ENCODE results near the gene SDF4. TPM values are rescaled to one million over a fixed set of nuclear protein-coding genes. Genes with fewer than 3 reads are reported as not detected.
"Not testable (repeated sequence)": the region's sequence is repeated elsewhere in the genome, so short reads cannot be mapped to it uniquely, and the experiment has no call there.

Gene SDF4
- total and polyA plus RNA-seq, 12 donors = 95.6 to 184 (median 123) TPM

DNA sequence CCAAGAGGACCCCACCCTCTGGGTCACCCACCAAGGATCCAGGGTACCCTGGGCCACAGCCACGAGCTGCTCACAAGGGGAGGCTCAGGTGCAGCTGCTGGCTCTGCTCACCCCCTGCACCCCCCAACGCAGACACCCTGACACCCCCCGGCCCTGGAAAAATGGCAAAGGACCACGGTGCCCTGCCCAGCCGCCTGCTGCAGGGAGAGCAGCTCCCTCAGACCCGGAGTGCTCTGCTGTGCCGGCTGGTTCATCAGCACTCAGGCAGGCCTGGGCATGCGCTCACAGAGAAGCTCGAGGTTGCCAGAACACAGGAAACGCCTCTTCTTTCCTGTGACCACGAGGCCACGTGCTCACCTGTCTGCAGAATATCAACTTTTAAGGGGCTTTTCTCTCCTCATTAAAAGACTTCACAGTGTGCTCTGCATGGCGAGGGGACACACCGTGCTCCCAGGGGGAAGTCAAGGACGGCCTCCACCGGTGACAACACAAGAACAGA, 19.0 kb upstream of the SDF4 start:
- no peak for DNase-seq
- Histone ChIP-seq H3K36me3 (peaks cover 0 to 42% (median 30%) of the 10 kb centered on the region in 9 donors), H3K9me3 (no peaks in the 10 kb centered on the region), H3K4me1 (peaks cover 0 to 5% (median 0%) of the 10 kb centered on the region in 9 donors), H3K4me3 (no peak overlapping the region), H3K27me3 (peaks cover 7 to 24% (median 20%) of the 10 kb centered on the region in 7 donors), H3K27ac (no peak overlapping the region)
- ATAC-seq = peak in 2 of 8 donors; percentile 20 to 21
- 78 to 83% methylated on average over 16 of the region's 16 CpGs for WGBS, 2 donors
- no peak for TF ChIP-seq CTCF (IDR thresholded peaks at IDR 0.05)
- intact Hi-C loops (cut with DNase I) = loop anchor here in 5 of 10 donors (2.0 to 5.0 kb wide), 3 partner anchors 128 to 134 kb away; partner anchors contain the start of gene C1orf159 (in 1 of the 5)

GRCh38 chr1:1248009-1248913, 16.5 kb upstream of the SDF4 start:
- ATAC-seq, H3K4me3 ChIP-seq, DNase-seq, H3K27ac ChIP-seq, H3K4me1 ChIP-seq, H3K9me3 ChIP-seq: not testable (repeated sequence)
- intact Hi-C loops (cut with DNase I) = loop anchor here in 3 of 10 donors (5.0 to 10.0 kb wide), 2 partner anchors 123 to 126 kb away; no protein-coding TSS in a partner anchor
- Histone ChIP-seq H3K27me3 (peaks cover 13 to 36% (median 27%) of the 10 kb centered on the region in 7 donors), H3K36me3 (peaks cover 0 to 17% (median 5%) of the 10 kb centered on the region in 9 donors)
- WGBS, 2 donors = 91 to 93% methylated on average over 21 of the region's 21 CpGs

- Histone ChIP-seq H3K9me3 (no peaks in the 10 kb centered on the region), H3K4me1 (peaks cover 0 to 5% (median 0%) of the 10 kb centered on the region in 9 donors), H3K4me3 (no peak overlapping the region), H3K27ac (no peak overlapping the region), H3K27me3 (peaks cover 13 to 36% (median 27%) of the 10 kb centered on the region in 7 donors), H3K36me3 (peaks cover 0 to 8% (median 0%) of the 10 kb centered on the region in 9 donors)
- ATAC-seq (peak in 1 of 8 donors; percentile 13), DNase-seq (no peak)
- WGBS, 2 donors = 63 to 67% methylated on average over 25 of the region's 25 CpGs
- intact Hi-C loops (cut with DNase I) = loop anchor here in 3 of 10 donors (5.0 to 10.0 kb wide), 2 partner anchors 123 to 125 kb away; no protein-coding TSS in a partner anchor
- no peak for TF ChIP-seq CTCF (IDR thresholded peaks at IDR 0.05)
Measured at GRCh38 chr1:1247341-1247913, 15.6 kb upstream of the SDF4 start.

GRCh38 chr1:1246577-1247340, 15.0 kb upstream of the SDF4 start, which contains the start of gene C1QTNF12:
C1QTNF12 (minus strand) TSS chr1:1246722; CDS start chr1:1246690, 32 bp downstream.
- intact Hi-C loops (cut with DNase I) = loop anchor here in 3 of 10 donors (5.0 to 10.0 kb wide), 2 partner anchors 122 to 124 kb away; no protein-coding TSS in a partner anchor
- 4 to 6% methylated on average over 56 to 74 of the region's 74 CpGs for WGBS, 2 donors
- H3K27me3 ChIP-seq = peaks cover 13 to 36% (median 28%) of the 10 kb centered on the region in 7 donors

More at GRCh38 chr1:1246577-1247340, 15.0 kb upstream of the SDF4 start, which contains the start of gene C1QTNF12:
- ATAC-seq = peak in 1 of 8 donors; percentile 14
- peak within 1 kb of the TSS in 1 of 10 donors; percentile 5 for H3K4me3 ChIP-seq
- H3K27ac ChIP-seq = no peak within 1 kb of the TSS
- DNase-seq = peak in 1 of 2 donors; percentile 9
- H3K9me3 ChIP-seq = no peaks in the 10 kb centered on the region
- peaks cover 0 to 5% (median 0%) of the 10 kb centered on the region in 9 donors for H3K4me1 ChIP-seq
- H3K36me3 ChIP-seq = peaks cover 0 to 2% (median 0%) of the 10 kb centered on the region in 9 donors
- TF ChIP-seq CTCF (IDR thresholded peaks at IDR 0.05) = no peak
